Endothelial cell of umbilical vein (primary cell): ENCODE data around the gene HNRNPM.

Experiments
- CTCF ChIP-seq, 2 donors: IDR thresholded peaks; 1 replicate in 1 of 2; 2 replicates in 1 of 2; pipeline ENCODE4 v1.5.1; 2011; ENCODE audit warnings: low read length in 2 of 2, mild to moderate bottlenecking in 2 of 2, moderate library complexity in 2 of 2, control low read depth in 1 of 2, inconsistent platforms in 1 of 2, low read depth in 1 of 2; ENCODE audit not compliant: insufficient read depth in 1 of 2; ENCODE audit errors: extremely low read depth in 1 of 2
- EZH2 ChIP-seq: IDR thresholded peaks from 2 replicates; pipeline ENCODE4 v1.6.1; 2012; ENCODE audit warnings: borderline replicate concordance, low read depth, mild to moderate bottlenecking, moderate library complexity, low read length, inconsistent platforms; ENCODE audit not compliant: severe bottlenecking
- FOS ChIP-seq: IDR thresholded peaks from 2 replicates; pipeline ENCODE4 v1.6.1; 2011; ENCODE audit warnings: mild to moderate bottlenecking, low read length, moderate library complexity, borderline replicate concordance; ENCODE audit not compliant: insufficient read depth
- MYC ChIP-seq: IDR thresholded peaks from one replicate; pipeline ENCODE4 v1.6.1; 2011; ENCODE audit warnings: mild to moderate bottlenecking, low read depth, low read length
- POLR2A ChIP-seq: IDR thresholded peaks from 2 replicates; pipeline ENCODE4 v1.6.1; 2012; ENCODE audit warnings: low read depth, mild to moderate bottlenecking, control low read depth, low read length
- POLR2AphosphoS5 ChIP-seq: IDR thresholded peaks from 2 replicates; pipeline ENCODE4 v1.6.1; 2012; ENCODE audit warnings: low read depth, mild to moderate bottlenecking, control low read depth, low read length, moderate library complexity; ENCODE audit not compliant: insufficient read depth

GRCh38 chr19:8475005-8475404 is 30.2 kb downstream of the HNRNPM start:
- TF ChIP-seq CTCF (IDR thresholded peaks at IDR 0.05; ENCODE audit: extremely low read depth in 1 of 2, insufficient read depth in 1 of 2, low read depth in 1 of 2, low read length in 2 of 2) (no peak), POLR2AphosphoS5 (no peak), FOS (no peak), MYC (no peak), POLR2A (no peak), EZH2 (no peak)
